ENCODE results near the gene CEBPB. TPM values are rescaled to one million over a fixed set of nuclear protein-coding genes. Genes with fewer than 3 reads are reported as not detected.

Gene CEBPB
- polyA plus RNA-seq, 1 experiment, result 24.6 TPM

DNA sequence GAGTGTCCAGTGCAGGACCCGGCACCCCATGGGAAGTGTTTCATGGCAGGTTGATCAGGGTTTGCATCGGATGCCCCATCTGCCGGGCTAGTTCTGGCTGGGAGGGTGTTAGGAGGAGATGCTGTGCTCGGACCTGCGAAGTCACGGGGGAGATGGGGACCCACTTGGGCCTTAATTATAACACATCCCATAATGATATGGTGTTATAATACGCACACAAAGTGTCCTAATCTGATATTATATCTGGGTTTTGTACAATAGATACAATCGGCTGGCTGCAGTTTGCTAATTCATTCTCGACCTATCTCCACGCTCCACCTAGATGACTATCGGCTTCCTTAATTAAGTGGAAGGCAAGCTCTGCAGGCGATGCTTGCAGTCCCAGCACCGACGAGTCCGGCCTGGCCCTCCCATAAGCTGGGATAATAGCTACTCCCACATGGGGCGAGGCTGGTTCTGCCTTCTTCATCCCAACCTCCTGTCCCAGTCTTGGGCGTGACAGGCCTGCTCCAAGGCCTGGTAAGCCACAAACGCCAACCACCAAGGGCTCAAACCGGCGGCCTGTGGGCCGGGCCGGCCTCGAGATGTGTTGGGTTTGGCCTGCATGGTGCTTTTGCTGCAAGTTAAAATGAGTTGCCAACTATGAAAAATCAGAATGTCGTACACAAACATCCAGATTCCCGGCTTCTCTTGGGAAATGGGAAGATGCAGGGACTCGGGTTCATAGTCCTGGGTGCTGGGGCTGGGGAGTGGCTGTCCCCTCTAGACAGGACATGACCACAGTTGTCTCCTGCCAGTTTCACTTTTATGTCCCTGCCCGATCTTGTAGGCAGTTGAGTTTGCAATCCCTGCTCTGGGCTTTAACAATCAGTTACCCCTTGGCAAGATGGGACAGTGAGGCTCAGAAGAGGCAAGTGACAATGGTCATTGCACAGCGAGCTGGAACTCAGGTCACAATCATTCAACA, 32.7 kb downstream of the CEBPB start:
- Histone ChIP-seq H3K4me3 (ENCODE audit: low read depth, low read length) (no peak overlapping the region), H3K36me3 (ENCODE audit: control insufficient read depth, insufficient read depth, low read length) (no peaks in the 10 kb centered on the region), H3K27me3 (ENCODE audit: control insufficient read depth, insufficient read depth, low read length) (no peaks in the 10 kb centered on the region)
- no peak for DNase-seq (ENCODE audit: low read depth)
- POLR2A ChIA-PET, result no interaction called here
- CTCF ChIA-PET, result interaction anchor here (1.0 to 1.6 kb wide), 3 partner anchors 8 to 241 kb away, joined by 3 to 4 read pairs (median 3); partner anchors contain the start of gene CEBPB
- TF ChIP-seq, protein P1, sequence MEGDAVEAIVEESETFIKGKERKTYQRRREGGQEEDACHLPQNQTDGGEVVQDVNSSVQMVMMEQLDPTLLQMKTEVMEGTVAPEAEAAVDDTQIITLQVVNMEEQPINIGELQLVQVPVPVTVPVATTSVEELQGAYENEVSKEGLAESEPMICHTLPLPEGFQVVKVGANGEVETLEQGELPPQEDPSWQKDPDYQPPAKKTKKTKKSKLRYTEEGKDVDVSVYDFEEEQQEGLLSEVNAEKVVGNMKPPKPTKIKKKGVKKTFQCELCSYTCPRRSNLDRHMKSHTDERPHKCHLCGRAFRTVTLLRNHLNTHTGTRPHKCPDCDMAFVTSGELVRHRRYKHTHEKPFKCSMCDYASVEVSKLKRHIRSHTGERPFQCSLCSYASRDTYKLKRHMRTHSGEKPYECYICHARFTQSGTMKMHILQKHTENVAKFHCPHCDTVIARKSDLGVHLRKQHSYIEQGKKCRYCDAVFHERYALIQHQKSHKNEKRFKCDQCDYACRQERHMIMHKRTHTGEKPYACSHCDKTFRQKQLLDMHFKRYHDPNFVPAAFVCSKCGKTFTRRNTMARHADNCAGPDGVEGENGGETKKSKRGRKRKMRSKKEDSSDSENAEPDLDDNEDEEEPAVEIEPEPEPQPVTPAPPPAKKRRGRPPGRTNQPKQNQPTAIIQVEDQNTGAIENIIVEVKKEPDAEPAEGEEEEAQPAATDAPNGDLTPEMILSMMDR (IDR thresholded peaks at IDR 0.05; ENCODE audit: insufficient read depth, low read depth, low read length), result no peak

DNA sequence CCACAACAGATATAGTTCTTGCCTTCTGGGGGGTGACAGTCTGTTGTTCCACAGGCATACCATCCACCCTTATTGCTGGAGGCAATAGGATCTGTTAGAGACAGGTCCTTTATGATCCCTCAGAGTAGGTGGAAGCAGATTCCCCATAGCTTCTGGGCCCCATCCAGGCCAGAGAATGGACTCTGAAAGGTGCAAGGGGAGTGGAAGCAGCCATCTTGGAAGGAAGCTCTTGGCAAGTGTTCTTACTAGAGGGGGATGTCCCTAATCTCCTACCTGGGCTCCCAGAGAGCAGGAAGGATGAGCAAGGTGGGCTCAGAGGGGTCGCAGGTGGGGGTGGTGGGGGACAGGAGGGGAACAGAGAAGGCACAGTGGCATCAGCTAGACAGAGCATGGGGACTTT, 33.4 kb downstream of the CEBPB start:
- TF ChIP-seq, protein P1 (IDR thresholded peaks at IDR 0.05; ENCODE audit: insufficient read depth, low read depth, low read length), result no peak
- no peak overlapping the region for H3K4me3 ChIP-seq (ENCODE audit: low read depth, low read length)
- no peak for DNase-seq (ENCODE audit: low read depth)
- H3K27me3 ChIP-seq (ENCODE audit: control insufficient read depth, insufficient read depth, low read length), result no peaks in the 10 kb centered on the region
- no peaks in the 10 kb centered on the region for H3K36me3 ChIP-seq (ENCODE audit: control insufficient read depth, insufficient read depth, low read length)
- CTCF ChIA-PET, result interaction anchor here (0.6 to 1.6 kb wide), 7 partner anchors 9 to 240 kb away, joined by 3 to 6 read pairs (median 4); partner anchors contain the start of gene CEBPB
- POLR2A ChIA-PET, result interaction anchor here (0.6 kb wide), 1 partner anchor 235 kb away, joined by 3 read pairs; no protein-coding TSS in a partner anchor

GRCh38 chr20:50224531-50225255, 34.1 kb downstream of the CEBPB start:
- CTCF ChIA-PET, result interaction anchor here (0.6 to 1.6 kb wide), 7 partner anchors 10 to 240 kb away, joined by 3 to 6 read pairs (median 4); partner anchors contain the start of gene CEBPB
- Histone ChIP-seq H3K27me3 (ENCODE audit: control insufficient read depth, insufficient read depth, low read length) (no peaks in the 10 kb centered on the region), H3K36me3 (ENCODE audit: control insufficient read depth, insufficient read depth, low read length) (no peaks in the 10 kb centered on the region), H3K4me3 (ENCODE audit: low read depth, low read length) (no peak overlapping the region)
- POLR2A ChIA-PET, result interaction anchor here (0.6 kb wide), 1 partner anchor 234 kb away, joined by 3 read pairs; no protein-coding TSS in a partner anchor
- DNase-seq (ENCODE audit: low read depth), result peak; percentile 98
- TF ChIP-seq, protein P1 (IDR thresholded peaks at IDR 0.05; ENCODE audit: insufficient read depth, low read depth, low read length), result peak; percentile 42

GRCh38 chr20:50226093-50226974, 35.7 kb downstream of the CEBPB start:
- Histone ChIP-seq H3K27me3 (ENCODE audit: control insufficient read depth, insufficient read depth, low read length) (no peaks in the 10 kb centered on the region), H3K36me3 (ENCODE audit: control insufficient read depth, insufficient read depth, low read length) (no peaks in the 10 kb centered on the region), H3K4me3 (ENCODE audit: low read depth, low read length) (no peak overlapping the region)
- ChIA-PET CTCF (interaction anchor here (0.9 kb wide), 1 partner anchor 35 kb away, joined by 3 read pairs; the partner anchor contains the start of gene CEBPB), POLR2A (interaction anchor here (0.5 to 0.6 kb wide), 4 partner anchors 55 to 517 kb away, joined by 3 to 10 read pairs (median 6); no protein-coding TSS in a partner anchor)
- TF ChIP-seq, protein P1 (IDR thresholded peaks at IDR 0.05; ENCODE audit: insufficient read depth, low read depth, low read length), result no peak
- DNase-seq (ENCODE audit: low read depth), result no peak

All from BJ (cell line).